ENCODE measurements around the gene FIGNL2.
A peak's percentile ranks its signal among the peaks of the same experiment; 100 is the strongest.
"Not testable (repeated sequence)": the region's sequence is repeated elsewhere in the genome, so short reads cannot be mapped to it uniquely, and the experiment has no call there.

FIGNL2 gene

GRCh38 chr12:51832354-51833107 lies 16.0 kb downstream of the FIGNL2 start:
- DNase-seq, result peak; percentile 86

- DNase-seq, result not testable (repeated sequence)
These were observed 16.7 kb downstream of the FIGNL2 start for GRCh38 chr12:51831817-51832216.

GRCh38 chr12:51829641-51830040 lies 18.9 kb downstream of the FIGNL2 start:
- DNase-seq, result no peak

- no peak for DNase-seq
These were observed 19.5 kb downstream of the FIGNL2 start for GRCh38 chr12:51829011-51829481.

- peak; percentile 66 for DNase-seq
These were observed 20.3 kb downstream of the FIGNL2 start for GRCh38 chr12:51827925-51828818.

- DNase-seq, result no peak
These were observed 21.6 kb downstream of the FIGNL2 start for GRCh38 chr12:51826881-51827280.

- no peak for DNase-seq
These were observed 23.3 kb downstream of the FIGNL2 start for GRCh38 chr12:51825216-51825615.

- DNase-seq, result peak; percentile 35
These were observed 24.5 kb downstream of the FIGNL2 start for GRCh38 chr12:51823875-51824565.

GRCh38 chr12:51822956-51823355 lies 25.6 kb downstream of the FIGNL2 start:
- no peak for DNase-seq

- DNase-seq, result no peak
These were observed 26.3 kb downstream of the FIGNL2 start for GRCh38 chr12:51822261-51822616.

GRCh38 chr12:51821440-51822260 lies 26.9 kb downstream of the FIGNL2 start:
- DNase-seq, result no peak

GRCh38 chr12:51820526-51821439 lies 27.7 kb downstream of the FIGNL2 start:
- DNase-seq, result peak; percentile 44

- no peak for DNase-seq
These were observed 28.6 kb downstream of the FIGNL2 start for GRCh38 chr12:51819736-51820525.

GRCh38 chr12:51818566-51819300 lies 29.8 kb downstream of the FIGNL2 start:
- DNase-seq, result no peak

GRCh38 chr12:51818086-51818485 lies 30.4 kb downstream of the FIGNL2 start:
- DNase-seq, result no peak

- no peak for DNase-seq
These were observed 31.2 kb downstream of the FIGNL2 start for GRCh38 chr12:51817027-51817953.

GRCh38 chr12:51815571-51815970 lies 32.9 kb downstream of the FIGNL2 start:
- no peak for DNase-seq

- DNase-seq, result peak; percentile 43
These were observed 34.0 kb downstream of the FIGNL2 start for GRCh38 chr12:51814311-51815088.
